ENCODE measurements around the gene GSX2. TPM values are rescaled to one million over a fixed set of nuclear protein-coding genes. Genes with fewer than 3 reads are reported as not detected.
A peak's percentile ranks its signal among the peaks of the same experiment; 100 is the strongest.

The GSX2 gene
- total RNA-seq, 1 donor from 2014 or later, result 0.58 TPM

GRCh38 chr4:54073271-54073880, 26.6 kb upstream of the GSX2 start:
- ATAC-seq, result no peak
- DNase-seq (ENCODE audit: low spot score), result no peak
- intact Hi-C loops (cut with DNase I), result no loop called here

DNA sequence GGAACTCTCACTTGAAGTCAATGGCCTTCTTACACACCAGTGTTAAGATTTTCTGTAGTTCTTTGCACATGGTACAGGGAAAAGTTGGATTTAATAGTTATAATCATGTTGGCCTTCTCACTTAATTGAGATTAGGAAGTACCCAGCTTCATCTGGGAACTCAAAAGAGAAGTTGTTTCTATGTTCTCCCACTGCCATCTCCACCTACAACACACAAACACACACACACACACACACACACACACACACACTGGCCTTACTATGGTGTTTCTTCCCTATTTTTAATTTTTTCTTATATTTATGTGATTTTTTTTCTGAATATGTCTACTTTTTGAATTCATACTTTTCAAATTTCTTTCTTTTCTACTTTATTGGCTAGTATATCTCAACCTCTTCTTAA, 25.6 kb upstream of the GSX2 start:
- intact Hi-C loops (cut with DNase I), result no loop called here
- no peak for ATAC-seq
- DNase-seq (ENCODE audit: low spot score), result no peak

- DNase-seq (ENCODE audit: low spot score), result no peak
- no peak for ATAC-seq
- intact Hi-C loops (cut with DNase I), result no loop called here
Observed at GRCh38 chr4:54076673-54077072, 23.3 kb upstream of the GSX2 start.

- no peak for ATAC-seq
- intact Hi-C loops (cut with DNase I), result no loop called here
- DNase-seq (ENCODE audit: low spot score), result no peak
Observed at GRCh38 chr4:54077812-54078211, 22.2 kb upstream of the GSX2 start.

- DNase-seq (ENCODE audit: low spot score) (no peak), ATAC-seq (no peak)
- intact Hi-C loops (cut with DNase I), result no loop called here
Observed at GRCh38 chr4:54082168-54082567, 17.8 kb upstream of the GSX2 start.

DNA sequence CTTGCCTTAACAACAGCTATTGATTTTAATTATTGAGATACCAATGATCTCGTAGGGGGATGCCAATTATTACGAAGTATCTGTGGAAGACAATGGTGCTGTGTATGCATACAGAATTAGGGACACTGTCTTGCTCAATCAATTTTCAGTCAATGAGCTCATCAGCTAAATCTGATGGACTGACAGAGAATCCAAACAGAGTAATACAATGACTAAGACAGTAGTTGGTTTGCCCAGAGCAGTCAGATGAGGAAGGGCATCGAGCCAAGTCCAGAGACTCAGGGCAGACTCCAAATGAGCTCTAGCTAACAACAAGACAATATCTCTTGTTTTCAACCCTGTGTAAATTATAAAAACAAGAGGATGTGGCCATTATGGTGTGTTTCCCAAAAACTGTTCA, 14.7 kb upstream of the GSX2 start:
- DNase-seq (ENCODE audit: low spot score) (no peak), ATAC-seq (peak; percentile 68)
- intact Hi-C loops (cut with DNase I), result no loop called here

GRCh38 chr4:54089875-54090274, 10.1 kb upstream of the GSX2 start:
- ATAC-seq (no peak), DNase-seq (ENCODE audit: low spot score) (no peak)
- intact Hi-C loops (cut with DNase I), result no loop called here

GRCh38 chr4:54090404-54090803, 9.6 kb upstream of the GSX2 start:
- DNase-seq (ENCODE audit: low spot score) (no peak), ATAC-seq (no peak)
- intact Hi-C loops (cut with DNase I), result no loop called here

GRCh38 chr4:54090804-54091623, 8.9 kb upstream of the GSX2 start:
- intact Hi-C loops (cut with DNase I), result no loop called here
- DNase-seq (ENCODE audit: low spot score) (no peak), ATAC-seq (peak; percentile 87)

DNA sequence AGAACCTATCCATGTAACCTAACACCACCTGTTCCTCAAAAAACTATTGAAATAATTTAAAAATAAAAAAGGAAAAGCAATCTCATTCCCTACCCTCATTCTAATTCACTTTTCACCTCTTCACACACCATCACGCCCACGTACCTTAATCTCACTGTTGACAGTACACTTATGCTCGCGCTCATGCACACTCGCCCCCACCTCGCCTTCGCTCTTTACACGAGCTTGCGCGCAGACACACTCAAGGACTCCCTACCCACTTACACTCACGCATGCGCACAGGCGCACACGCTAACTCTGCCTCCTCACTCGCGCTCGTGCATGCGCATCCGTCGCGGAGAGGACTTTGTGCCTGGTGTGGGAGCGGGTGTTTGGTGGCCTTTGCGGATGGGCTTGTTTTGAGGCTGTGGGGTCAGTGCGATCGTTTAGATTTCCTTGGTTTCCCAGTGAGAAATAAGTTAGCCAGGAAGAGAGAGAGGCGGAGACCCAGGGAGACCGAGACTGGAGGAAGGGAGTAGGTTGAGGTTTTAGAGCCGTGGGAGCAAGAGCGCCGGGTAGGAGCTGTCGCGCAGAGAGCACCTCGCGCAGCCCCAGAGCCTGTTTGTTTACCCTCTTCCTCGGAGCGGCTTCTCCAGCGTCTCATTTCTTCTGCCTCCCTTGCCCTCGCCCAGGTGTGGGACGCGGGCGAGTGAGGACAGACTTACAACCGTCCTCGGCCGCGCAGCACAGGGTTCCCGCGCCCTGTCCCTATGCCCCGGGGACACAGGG, 8.1 kb upstream of the GSX2 start:
- intact Hi-C loops (cut with DNase I), result no loop called here
- ATAC-seq, result peak; percentile 93

DNA sequence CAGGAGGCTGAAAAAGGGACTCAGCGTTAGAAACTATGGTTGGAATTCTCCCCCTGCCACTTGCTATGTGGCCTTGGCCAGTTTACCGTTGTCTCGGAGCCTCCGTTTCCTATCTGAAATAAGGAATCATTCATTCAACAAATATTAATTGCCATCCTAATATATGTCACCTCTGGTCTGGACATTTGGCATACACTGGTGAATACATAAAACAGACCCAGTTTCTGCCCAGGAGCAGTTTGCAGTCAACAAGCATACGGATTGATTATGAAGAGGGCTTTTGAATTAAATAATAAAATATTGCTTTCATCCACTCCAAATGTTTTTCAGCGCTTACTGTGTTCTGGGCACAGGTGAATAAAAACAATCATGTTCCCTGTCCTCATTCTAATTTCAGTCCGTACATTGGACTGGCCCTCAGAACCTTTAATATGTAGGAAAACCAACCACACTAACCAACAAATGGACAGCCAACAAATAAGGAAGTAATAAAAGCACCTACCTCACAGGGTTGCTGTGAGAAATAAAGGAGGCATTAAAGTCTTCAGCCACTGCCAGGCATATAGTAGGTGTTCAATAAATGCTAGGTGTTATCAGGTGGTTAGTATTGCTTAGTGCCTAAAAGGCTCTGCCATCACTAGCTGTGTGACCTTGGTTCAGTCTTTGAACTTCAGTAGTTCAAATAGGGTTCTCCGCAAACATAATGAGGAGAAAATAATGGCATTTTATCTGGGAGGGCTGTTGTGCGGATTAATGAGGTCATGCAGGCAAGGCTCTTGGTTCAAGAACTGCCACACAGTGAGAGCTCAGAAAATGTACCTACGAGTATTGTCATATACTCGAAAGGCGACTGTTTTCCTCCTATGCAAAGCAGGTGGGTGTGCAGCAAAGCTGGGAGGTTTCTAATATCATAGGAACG, 7.3 kb upstream of the GSX2 start:
- no peak for ATAC-seq

More for the DNA sequence above, 8.1 kb upstream of the GSX2 start:
- peak; percentile 87 for DNase-seq (ENCODE audit: low spot score)

DNA sequence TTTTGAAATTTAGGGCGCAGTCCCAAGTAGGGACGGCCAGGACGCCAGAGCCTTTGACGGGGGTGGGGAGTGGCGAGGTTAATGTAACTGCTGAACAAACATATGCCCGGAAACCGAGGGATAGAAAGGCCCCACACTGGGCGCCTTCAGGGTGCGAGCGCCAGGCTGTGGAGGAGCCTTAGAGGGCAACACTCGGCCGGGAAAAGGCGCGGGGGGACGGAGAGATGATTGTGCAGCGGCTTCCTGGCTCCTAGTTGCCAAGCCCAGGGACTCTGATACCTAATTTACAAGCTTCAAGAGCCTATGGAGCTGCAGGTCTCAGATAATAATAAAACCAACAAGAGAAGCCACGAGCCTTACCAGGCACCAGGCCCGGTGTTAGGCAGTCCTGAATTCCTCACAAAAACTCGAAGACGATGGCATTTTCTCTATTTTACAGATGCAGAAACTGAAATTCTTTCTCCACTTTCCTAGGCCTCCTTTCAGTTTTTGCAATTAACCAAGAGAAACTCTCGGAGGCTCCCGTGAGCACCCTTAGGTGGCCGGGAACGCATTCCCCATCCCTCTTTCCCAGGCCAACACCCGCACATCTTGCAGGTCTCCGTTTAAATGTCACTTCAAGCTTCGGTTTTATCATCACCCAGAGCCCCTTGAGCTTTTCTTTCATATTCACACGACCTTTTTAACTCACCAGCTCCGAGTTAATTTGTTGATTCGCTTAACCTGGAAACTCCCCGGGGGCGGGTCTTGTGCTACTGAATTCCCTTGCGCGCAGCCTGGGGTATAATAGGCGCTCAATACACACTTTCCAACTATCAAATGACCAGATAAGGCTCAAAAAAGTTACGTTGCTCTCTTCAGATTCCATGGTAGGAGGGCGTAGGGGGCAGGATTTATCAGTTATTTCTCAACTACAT, 6.4 kb upstream of the GSX2 start:
- intact Hi-C loops (cut with DNase I), result no loop called here
- no peak for ATAC-seq
- no peak for DNase-seq (ENCODE audit: low spot score)

More for the DNA sequence above, 7.3 kb upstream of the GSX2 start:
- DNase-seq (ENCODE audit: low spot score), result no peak
- intact Hi-C loops (cut with DNase I), result no loop called here

DNA sequence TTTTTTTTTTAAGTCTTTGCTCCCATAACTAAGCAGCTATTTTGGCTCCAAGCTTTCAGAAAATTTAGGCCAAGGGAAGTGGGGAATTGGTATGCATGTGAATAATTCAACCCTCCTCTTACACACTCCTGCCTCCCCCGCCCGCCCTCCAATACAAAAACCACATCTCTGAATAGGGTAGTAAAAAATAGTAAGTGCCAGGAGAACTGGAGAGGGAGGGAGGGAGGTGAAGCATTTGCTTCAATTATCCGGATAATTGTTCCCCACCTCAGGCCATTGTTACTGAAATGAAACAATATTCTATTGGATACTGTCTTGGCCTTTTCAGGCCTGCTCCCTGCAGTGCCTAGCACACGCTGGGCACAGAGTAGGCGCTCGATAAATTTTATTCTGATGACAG, 5.5 kb upstream of the GSX2 start:
- intact Hi-C loops (cut with DNase I), result no loop called here
- DNase-seq (ENCODE audit: low spot score), result no peak
- ATAC-seq, result no peak

- no peak for DNase-seq (ENCODE audit: low spot score)
- intact Hi-C loops (cut with DNase I), result no loop called here
- no peak for ATAC-seq
Observed at GRCh38 chr4:54095110-54095825, 4.7 kb upstream of the GSX2 start.

DNA sequence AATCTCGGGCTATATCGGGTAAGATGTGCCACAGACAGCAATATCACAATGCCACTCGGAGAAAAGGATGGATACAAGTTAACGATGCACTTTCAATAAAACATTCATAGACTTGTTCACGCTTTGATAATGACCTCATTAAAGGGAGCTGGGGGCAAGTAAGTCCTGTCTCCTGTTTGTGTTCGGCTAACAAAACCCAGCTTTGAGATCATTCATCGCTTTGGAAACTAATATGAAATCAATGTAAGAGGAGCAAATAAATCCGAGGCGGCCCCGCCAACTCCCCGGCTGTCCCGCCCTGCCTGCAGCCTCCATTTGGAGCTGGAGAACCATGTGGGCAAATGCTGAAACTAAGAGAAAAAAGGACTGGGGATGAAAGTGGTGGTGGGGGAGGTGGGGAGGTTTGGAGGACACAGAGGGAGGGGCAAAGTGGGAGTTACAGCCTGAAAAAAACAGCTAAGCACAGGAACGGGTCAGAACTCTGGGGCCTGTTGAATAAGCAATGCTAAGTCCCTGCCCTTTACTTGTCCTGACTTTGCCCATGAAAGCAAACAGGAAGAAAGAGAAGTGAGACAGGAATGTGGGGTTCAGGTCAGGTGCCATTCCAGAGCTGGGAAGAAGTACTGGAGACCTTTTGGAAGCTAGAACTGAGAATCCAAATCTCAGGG, 3.5 kb upstream of the GSX2 start:
- intact Hi-C loops (cut with DNase I), result no loop called here
- no peak for ATAC-seq

GRCh38 chr4:54097152-54097551, 2.8 kb upstream of the GSX2 start:
- no peak for ATAC-seq
- intact Hi-C loops (cut with DNase I), result no loop called here

More for the DNA sequence above, 3.5 kb upstream of the GSX2 start:
- no peak for DNase-seq (ENCODE audit: low spot score)

GRCh38 chr4:54098375-54098774, 1.6 kb upstream of the GSX2 start:
- DNase-seq (ENCODE audit: low spot score) (no peak), ATAC-seq (no peak)
- intact Hi-C loops (cut with DNase I), result no loop called here

More at GRCh38 chr4:54097152-54097551, 2.8 kb upstream of the GSX2 start:
- DNase-seq (ENCODE audit: low spot score), result no peak

All from sciatic nerve (tissue), 2 donors.